DLD1 (cell line): ENCODE data around the gene KCNK4.
"Not testable (repeated sequence)": the region's sequence is repeated elsewhere in the genome, so short reads cannot be mapped to it uniquely, and the experiment has no call there.

Experiments
- in situ Hi-C: cut with HindIII; loops from 2 replicates; pipeline ENCODE4 v1.10.0; 2017; ENCODE audit warnings: low sequenced_read_pairs

KCNK4 gene

GRCh38 chr11:64322925-64323260, 31.8 kb downstream of the KCNK4 start:
- in situ Hi-C loops: no loop called here

GRCh38 chr11:64323373-64323772, 32.3 kb downstream of the KCNK4 start:
- in situ Hi-C loops: no loop called here

GRCh38 chr11:64323984-64324383, 32.9 kb downstream of the KCNK4 start:
- in situ Hi-C loops: not testable (repeated sequence)

GRCh38 chr11:64324692-64325469, 33.8 kb downstream of the KCNK4 start:
- in situ Hi-C loops: no loop called here

GRCh38 chr11:64327375-64327774, 36.3 kb downstream of the KCNK4 start:
- in situ Hi-C loops: no loop called here

- in situ Hi-C loops: no loop called here
These were observed 36.9 kb downstream of the KCNK4 start for GRCh38 chr11:64327993-64328392.

- in situ Hi-C loops: no loop called here
These were observed 39.8 kb downstream of the KCNK4 start for GRCh38 chr11:64330888-64331287.

- in situ Hi-C loops: no loop called here
These were observed 40.7 kb downstream of the KCNK4 start for GRCh38 chr11:64331569-64332371.

- in situ Hi-C loops: no loop called here
These were observed 42.5 kb downstream of the KCNK4 start for GRCh38 chr11:64333556-64333955.

GRCh38 chr11:64334764-64335735, 43.9 kb downstream of the KCNK4 start:
- in situ Hi-C loops: no loop called here

GRCh38 chr11:64337538-64338249, 46.6 kb downstream of the KCNK4 start:
- in situ Hi-C loops: no loop called here

- in situ Hi-C loops: no loop called here
These were observed 47.6 kb downstream of the KCNK4 start for GRCh38 chr11:64338716-64339115.

- in situ Hi-C loops: no loop called here
These were observed 48.2 kb downstream of the KCNK4 start for GRCh38 chr11:64339286-64339685.

- in situ Hi-C loops: no loop called here
These were observed 48.8 kb downstream of the KCNK4 start, which contains the start of gene CCDC88B for GRCh38 chr11:64339754-64340408. Gene CCDC88B, plus strand, starts transcription at chr11:64340204. Its CDS starts 63 bp downstream, at chr11:64340267.

GRCh38 chr11:64340671-64341335, 49.7 kb downstream of the KCNK4 start:
- in situ Hi-C loops: no loop called here

GRCh38 chr11:64341429-64341828, 50.3 kb downstream of the KCNK4 start:
- in situ Hi-C loops: no loop called here

GRCh38 chr11:64341851-64342791, 51.0 kb downstream of the KCNK4 start:
- in situ Hi-C loops: no loop called here
